HepG2 (cell line): Measurements from ENCODE around the gene CDC25C. TPM values are rescaled to one million over a fixed set of nuclear protein-coding genes. Genes with fewer than 3 reads are reported as not detected.
A peak's percentile ranks its signal among the peaks of the same experiment; 100 is the strongest.

Experiments used
- ATAC-seq: fragments of 200-7000 bp; cut with Tn5 transposase; 3 replicates; pipeline ENCODE4 v1.9.1; 2020; ENCODE audit warnings: mild to moderate bottlenecking, moderate library complexity
- BruUV-seq: library from RNA; stranded (reverse); fragments of 400-500 nt; replicated peaks from 2 replicates; lab custom pipeline; 2021; lab: Mats Ljungman, UMichigan
- CTCF ChIA-PET: fragments of 300-600 bp; formaldehyde crosslinking; extraction: SDS; loops from one replicate; lab custom pipeline; 2021; ENCODE audit warnings: low total read pairs, inconsistent platforms, low intra/inter-chr PET ratio; lab: Yijun Ruan, JAX
- POLR2A ChIA-PET: fragments of 350-600 bp; sonication (Branson Sonifier 250); formaldehyde crosslinking; loops from one replicate; lab custom pipeline; 2020; ENCODE audit warnings: antibody characterized with exemption, inconsistent platforms; lab: Yijun Ruan, JAX
- DNase-seq: peaks from one replicate; pipeline ENCODE4 v3.0.0-alpha.2; 2015; ENCODE audit warnings: low spot score
- FAIRE-seq: peaks from 3 replicates; lab custom pipeline; 2011; peaks lifted over from hg19 to GRCh38; lab: Jason Lieb, UNC
- H2AFZ ChIP-seq: one replicate; pipeline ENCODE4 v1.6.1; 2011; ENCODE audit warnings: low read length, inconsistent platforms
- H3K27ac ChIP-seq: fragments of 300-600 bp; 3 replicates; pipeline ENCODE4 v1.8.0; 2011; ENCODE audit warnings: mixed run types, mild to moderate bottlenecking, mixed read lengths, low read length, inconsistent platforms; ENCODE audit not compliant: insufficient read depth; ENCODE audit errors: extremely low read length
- H3K27me3 ChIP-seq, 2 experiments: fragments of 200-600 bp in 1 of 2; 2 replicates in 1 of 2; 3 replicates in 1 of 2; pipeline versions ENCODE4 v1.6.0 to v1.8.0; 2011; ENCODE audit warnings: low read length in 2 of 2, mild to moderate bottlenecking in 2 of 2, moderate library complexity in 2 of 2, inconsistent platforms in 1 of 2; ENCODE audit not compliant: insufficient read depth in 2 of 2, control insufficient read depth in 1 of 2
- H3K36me3 ChIP-seq, 2 experiments: fragments of 200-600 bp in 1 of 2; replicated peaks in 1 of 2; 2 replicates in 1 of 2; 3 replicates in 1 of 2; pipeline versions ENCODE4 v1.5.1 to v1.8.0; 2011; ENCODE audit warnings: low read length in 2 of 2, inconsistent platforms in 1 of 2; ENCODE audit not compliant: insufficient read depth in 2 of 2, control insufficient read depth in 1 of 2
- H3K4me1 ChIP-seq: 2 replicates; pipeline ENCODE4 v1.5.1; 2012; ENCODE audit warnings: low read length, inconsistent platforms; ENCODE audit not compliant: insufficient read depth
- H3K4me2 ChIP-seq: 2 replicates; pipeline ENCODE4 v1.6.0; 2011; ENCODE audit warnings: low read depth, low read length, inconsistent platforms
- H3K4me3 ChIP-seq, 3 experiments: fragments of 200-600 bp in 1 of 3; sonication (generic), shearing (Covaris generic) in 1 of 3; replicated peaks in 1 of 3; 2 replicates each; pipeline ENCODE4 v1.5.1; 2011 to 2016; ENCODE audit warnings: low read length in 3 of 3, inconsistent platforms in 2 of 3, low read depth in 2 of 3, mild to moderate bottlenecking in 2 of 3, control low read depth in 1 of 3, mixed read lengths in 1 of 3; ENCODE audit not compliant: insufficient read depth in 1 of 3
- H3K79me2 ChIP-seq: one replicate; pipeline ENCODE4 v1.6.1; 2011; ENCODE audit warnings: low read length, inconsistent platforms; ENCODE audit not compliant: insufficient read depth
- H3K9ac ChIP-seq: 2 replicates; pipeline ENCODE4 v1.6.0; 2011; ENCODE audit warnings: mild to moderate bottlenecking, low read depth, low read length, inconsistent platforms; ENCODE audit not compliant: insufficient read depth
- H3K9me3 ChIP-seq: 2 replicates; pipeline ENCODE4 v1.5.1; 2012; ENCODE audit warnings: mild to moderate bottlenecking, low read length
- H4K20me1 ChIP-seq: 2 replicates; pipeline ENCODE4 v1.6.0; 2011; ENCODE audit warnings: inconsistent platforms, mild to moderate bottlenecking, low read length, moderate library complexity; ENCODE audit not compliant: insufficient read depth
- ETV5 ChIP-seq: IDR thresholded peaks from 2 replicates; pipeline ENCODE4 v1.6.1; 2018; ENCODE audit warnings: missing biosample characterization, missing genetic modification reagents, inconsistent platforms, borderline replicate concordance
- HNF4G ChIP-seq, 2 experiments: sonication (generic) in 1 of 2; formaldehyde crosslinking in 1 of 2; IDR thresholded peaks; 2 replicates each; pipeline versions ENCODE4 v1.4.0 to v1.6.1; 2011 to 2020; ENCODE audit warnings: borderline replicate concordance in 2 of 2, low read depth in 2 of 2, mild to moderate bottlenecking in 2 of 2, low read length in 1 of 2, missing genetic modification reagents in 1 of 2, moderate library complexity in 1 of 2
- NAIF1 ChIP-seq: sonication (generic); formaldehyde crosslinking; IDR thresholded peaks from 2 replicates; pipeline ENCODE4 v1.5.0; 2020; ENCODE audit warnings: mild to moderate bottlenecking, missing genetic modification reagents, borderline replicate concordance
- REPIN1 ChIP-seq: sonication (generic); formaldehyde crosslinking; IDR thresholded peaks from 2 replicates; pipeline ENCODE4 v1.8.0; 2022; ENCODE audit warnings: missing genetic modification reagents, low read depth, mild to moderate bottlenecking, borderline replicate concordance
- SMARCE1 ChIP-seq: fragments of 450-650 bp; IDR thresholded peaks from 2 replicates; pipeline ENCODE4 v1.6.1; 2017; ENCODE audit warnings: borderline replicate concordance
- STAG1 ChIP-seq: sonication (generic); formaldehyde crosslinking; IDR thresholded peaks from 2 replicates; pipeline ENCODE4 v1.4.0; 2020; ENCODE audit warnings: missing genetic modification reagents
- ZMYM2 ChIP-seq: sonication (generic); formaldehyde crosslinking; IDR thresholded peaks from 2 replicates; pipeline ENCODE4 v1.8.0; 2022; ENCODE audit warnings: mild to moderate bottlenecking, missing genetic modification reagents
- ZNF121 ChIP-seq: sonication (generic); formaldehyde crosslinking; IDR thresholded peaks from 2 replicates; pipeline ENCODE4 v1.5.0; 2020; ENCODE audit warnings: mild to moderate bottlenecking, missing genetic modification reagents
- ZNF512B ChIP-seq: sonication (generic); formaldehyde crosslinking; IDR thresholded peaks from 2 replicates; pipeline ENCODE4 v1.5.1; 2020; ENCODE audit warnings: missing genetic modification reagents, mild to moderate bottlenecking, borderline replicate concordance
- in situ Hi-C: cut with HindIII; loops from 2 replicates; pipeline ENCODE4 v1.10.0; 2017; ENCODE audit warnings: low pct_unique_long_range_greater_than_20kb; ENCODE audit not compliant: extremely low pct_ligation_motif_present
- intact Hi-C: fragments of 100-400 bp; cut with micrococcal nuclease; formaldehyde crosslinking; loops from one replicate; pipeline ENCODE4 v1.10.0; 2022; ENCODE audit not compliant: unreplicated experiment
- polyA plus RNA-seq, 8 experiments: library from polyadenylated mRNA; depleted of rRNA in 3 of 8; stranded (reverse) in 7 of 8; unstranded in 1 of 8; fragments of >200 nt; fragmentation: Illumina TruSeq in 4 of 8; extraction: Trizol in 4 of 8; gene quantifications; 2 replicates each; pipeline versions ENCODE4 v1.2.1 to v1.2.3, GENCODE V29; 2011 to 2016; ENCODE audit warnings: low read depth in 4 of 8, missing spikeins in 1 of 8, mixed read lengths in 1 of 8; ENCODE audit not compliant: insufficient read depth in 1 of 8
- total RNA-seq, 5 experiments: library from RNA; depleted of rRNA; stranded (reverse); fragments of >200 nt; fragmentation: Illumina TruSeq; extraction: Trizol; gene quantifications; 2 replicates each; pipeline ENCODE4 v1.2.3, GENCODE V29; 2016; ENCODE audit warnings: low read depth in 1 of 5
- TF ChIP-seq, protein P1 (sequence below): sonication (generic); formaldehyde crosslinking; IDR thresholded peaks from 2 replicates; pipeline ENCODE4 v1.8.1; 2023; ENCODE audit warnings: mild to moderate bottlenecking, moderate library complexity, missing genetic modification reagents

Gene CDC25C
- total and polyA plus RNA-seq, 2 of the 13 experiments (the other 11 are each of a cell fraction or from before 2014, with no cell fraction given): 17.7 to 27.6 TPM

GRCh38 chr5:138282920-138283742, 48.5 kb downstream of the CDC25C start (continued):
- TF ChIP-seq ZNF512B (CRISPR knock-in tag) (no peak), NAIF1 (CRISPR knock-in tag) (0 out of 2 replicates have a peak, but pooled peaks have one; percentile 41), REPIN1 (peak; percentile 56; the same call in 1 of the 2 replicates), ETV5 (CRISPR knock-in tag) (peak; percentile 36; the same call in 1 of the 2 replicates), ZMYM2 (CRISPR knock-in tag) (no peak), HNF4G (IDR thresholded peaks at IDR 0.05; ENCODE audit: borderline replicate concordance, low read depth, low read length) (no peak), HNF4G (CRISPR knock-in tag; IDR thresholded peaks at IDR 0.05; ENCODE audit: borderline replicate concordance, low read depth) (no peak), SMARCE1 (no peak), STAG1 (CRISPR knock-in tag) (peak; percentile 90)

- Histone ChIP-seq H3K79me2 (no peaks in the 10 kb centered on the region), H2AFZ (no peak overlapping the region), H3K4me3 (no peak overlapping the region), H3K4me1 (peaks cover 8% of the 10 kb centered on the region), H3K27ac (no peak overlapping the region), H3K36me3 (peaks cover 4 to 8% of the 10 kb centered on the region in 2 experiments; a peak in 4 of 5 replicates), H3K9me3 (no peaks in the 10 kb centered on the region), H3K4me2 (no peak overlapping the region), H4K20me1 (no peaks in the 10 kb centered on the region), H3K9ac (no peak overlapping the region), H3K27me3 (no peaks in the 10 kb centered on the region)
- CTCF ChIA-PET: no interaction called here
- POLR2A ChIA-PET: no interaction called here
- ATAC-seq: no peak
- peak; percentile 68 for TF ChIP-seq ZNF121 (CRISPR knock-in tag)
- TF ChIP-seq, protein P1, sequence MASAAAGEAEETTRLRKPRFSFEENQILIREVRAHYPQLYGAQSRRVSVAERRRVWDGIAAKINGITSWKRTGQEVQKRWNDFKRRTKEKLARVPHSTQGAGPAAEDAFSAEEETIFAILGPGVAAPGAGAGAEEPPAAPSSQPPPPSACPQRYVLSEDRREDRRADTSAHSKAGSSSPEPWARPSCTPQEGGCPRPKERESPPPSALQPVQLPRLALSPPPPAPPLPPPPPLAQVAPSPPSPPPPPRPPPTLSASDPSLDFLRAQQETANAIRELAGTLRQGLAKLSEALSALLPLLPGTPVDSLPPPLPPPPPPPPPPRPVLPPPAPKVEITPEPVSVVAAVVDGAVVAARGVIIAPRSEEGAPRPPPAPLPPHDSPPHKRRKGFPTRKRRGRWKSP (CRISPR knock-in tag): no peak
- intact Hi-C loops (no loop called here), in situ Hi-C loops (no loop called here)
- no TSS peak for BruUV-seq
- DNase-seq: no peak
- no peak for FAIRE-seq
Observed at GRCh38 chr5:138280915-138281314, 50.7 kb downstream of the CDC25C start.
